HEK293 (cell line): ENCODE data around the gene AP1G2.
"Not testable (repeated sequence)": the region's sequence is repeated elsewhere in the genome, so short reads cannot be mapped to it uniquely, and the experiment has no call there.

ENCODE experiments used
- MZF1 ChIP-seq: fragments of 450-650 bp; formaldehyde crosslinking; IDR thresholded peaks from 2 replicates; pipeline ENCODE4 v1.5.1; 2017; ENCODE audit warnings: missing biosample characterization, missing genetic modification characterization, borderline replicate concordance
- YY1 ChIP-seq: fragments of 450-650 bp; formaldehyde crosslinking; IDR thresholded peaks from 2 replicates; pipeline ENCODE4 v1.5.1; 2018; ENCODE audit warnings: missing biosample characterization, missing genetic modification characterization
- ZBTB1 ChIP-seq: fragments of 450-650 bp; formaldehyde crosslinking; IDR thresholded peaks from 2 replicates; pipeline ENCODE4 v1.5.1; 2016; ENCODE audit warnings: missing biosample characterization, missing genetic modification characterization
- ZNF221 ChIP-seq: fragments of 450-650 bp; formaldehyde crosslinking; IDR thresholded peaks from 2 replicates; pipeline ENCODE4 v1.5.1; 2017; ENCODE audit warnings: missing biosample characterization, missing genetic modification characterization, borderline replicate concordance
- ZNF350 ChIP-seq: fragments of 450-650 bp; formaldehyde crosslinking; IDR thresholded peaks from 2 replicates; pipeline ENCODE4 v1.5.0; 2017; ENCODE audit warnings: missing biosample characterization, mild to moderate bottlenecking, missing genetic modification characterization
- ZNF423 ChIP-seq: fragments of 450-650 bp; formaldehyde crosslinking; IDR thresholded peaks from 2 replicates; pipeline ENCODE4 v1.5.1; 2016; ENCODE audit warnings: missing biosample characterization, missing genetic modification characterization
- ZNF48 ChIP-seq: fragments of 450-650 bp; formaldehyde crosslinking; IDR thresholded peaks from 2 replicates; pipeline ENCODE4 v1.5.1; 2016; ENCODE audit warnings: missing biosample characterization, missing genetic modification characterization
- ZNF626 ChIP-seq: fragments of 450-650 bp; sonication (Bioruptor Pico); formaldehyde crosslinking; IDR thresholded peaks from 2 replicates; pipeline ENCODE4 v1.5.1; 2018; ENCODE audit warnings: missing biosample characterization, missing genetic modification characterization, inconsistent platforms
- TF ChIP-seq, protein P1 (sequence below): fragments of 450-650 bp; formaldehyde crosslinking; IDR thresholded peaks from 2 replicates; pipeline ENCODE4 v1.5.0; 2017; ENCODE audit warnings: missing biosample characterization, missing genetic modification characterization, borderline replicate concordance
- TF ChIP-seq, protein P2 (sequence below): fragments of 450-650 bp; formaldehyde crosslinking; IDR thresholded peaks from 2 replicates; pipeline ENCODE4 v1.5.1; 2016; ENCODE audit warnings: missing biosample characterization, missing genetic modification characterization
- TF ChIP-seq, protein P3 (sequence below): fragments of 450-650 bp; formaldehyde crosslinking; IDR thresholded peaks from 2 replicates; pipeline ENCODE4 v1.5.1; 2016; ENCODE audit warnings: missing biosample characterization, missing genetic modification characterization, low read depth
- TF ChIP-seq, protein P4 (sequence below): fragments of 450-650 bp; formaldehyde crosslinking; conservative IDR thresholded peaks from 2 replicates; pipeline ENCODE4 v1.5.1; 2016; ENCODE audit warnings: low read depth, missing biosample characterization, missing genetic modification characterization

DNA sequence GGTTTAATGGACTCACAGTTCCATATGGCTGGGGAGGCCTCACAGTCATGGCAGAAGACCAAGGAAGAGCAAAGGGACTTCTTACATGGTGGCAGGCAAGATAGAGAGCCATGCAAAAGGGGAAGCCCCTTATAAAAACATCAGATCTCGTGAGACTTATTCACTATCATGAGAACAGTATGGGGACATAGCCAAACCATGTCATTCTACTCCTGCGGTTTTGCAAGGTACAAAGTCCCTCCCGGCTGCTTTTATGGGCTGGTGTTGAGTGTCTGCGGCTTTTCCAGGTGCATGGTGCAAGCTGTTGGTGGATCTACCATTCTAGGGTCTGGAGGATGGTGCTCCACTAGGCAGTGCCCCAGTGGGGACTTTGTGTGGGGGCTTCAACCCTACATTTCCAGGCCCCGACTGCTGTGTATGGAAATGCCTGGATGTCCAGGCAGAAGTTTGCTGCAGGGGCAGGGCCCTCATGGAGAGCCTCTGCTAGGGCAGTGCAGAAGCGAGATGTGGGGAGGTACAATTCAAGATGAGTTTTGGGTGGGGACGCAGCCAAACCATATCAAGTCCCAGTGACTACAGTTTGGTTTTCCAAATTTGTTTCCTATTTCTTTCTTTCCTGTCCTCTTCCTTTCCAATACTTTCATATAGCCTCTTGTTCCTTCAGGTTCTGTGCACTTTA, 42.0 kb upstream of the AP1G2 start:
- not testable (repeated sequence) for TF ChIP-seq ZNF48 (tag by site-specific recombination); ZNF626 (tag by site-specific recombination); ZNF221 (tag by site-specific recombination); ZNF350 (tag by site-specific recombination); ZNF423 (tag by site-specific recombination); MZF1; YY1 (tag by site-specific recombination); ZBTB1 (tag by site-specific recombination)
- TF ChIP-seq, protein P1, sequence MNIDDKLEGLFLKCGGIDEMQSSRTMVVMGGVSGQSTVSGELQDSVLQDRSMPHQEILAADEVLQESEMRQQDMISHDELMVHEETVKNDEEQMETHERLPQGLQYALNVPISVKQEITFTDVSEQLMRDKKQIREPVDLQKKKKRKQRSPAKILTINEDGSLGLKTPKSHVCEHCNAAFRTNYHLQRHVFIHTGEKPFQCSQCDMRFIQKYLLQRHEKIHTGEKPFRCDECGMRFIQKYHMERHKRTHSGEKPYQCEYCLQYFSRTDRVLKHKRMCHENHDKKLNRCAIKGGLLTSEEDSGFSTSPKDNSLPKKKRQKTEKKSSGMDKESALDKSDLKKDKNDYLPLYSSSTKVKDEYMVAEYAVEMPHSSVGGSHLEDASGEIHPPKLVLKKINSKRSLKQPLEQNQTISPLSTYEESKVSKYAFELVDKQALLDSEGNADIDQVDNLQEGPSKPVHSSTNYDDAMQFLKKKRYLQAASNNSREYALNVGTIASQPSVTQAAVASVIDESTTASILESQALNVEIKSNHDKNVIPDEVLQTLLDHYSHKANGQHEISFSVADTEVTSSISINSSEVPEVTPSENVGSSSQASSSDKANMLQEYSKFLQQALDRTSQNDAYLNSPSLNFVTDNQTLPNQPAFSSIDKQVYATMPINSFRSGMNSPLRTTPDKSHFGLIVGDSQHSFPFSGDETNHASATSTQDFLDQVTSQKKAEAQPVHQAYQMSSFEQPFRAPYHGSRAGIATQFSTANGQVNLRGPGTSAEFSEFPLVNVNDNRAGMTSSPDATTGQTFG (tag by site-specific recombination) = not testable (repeated sequence)
- TF ChIP-seq, protein P2, sequence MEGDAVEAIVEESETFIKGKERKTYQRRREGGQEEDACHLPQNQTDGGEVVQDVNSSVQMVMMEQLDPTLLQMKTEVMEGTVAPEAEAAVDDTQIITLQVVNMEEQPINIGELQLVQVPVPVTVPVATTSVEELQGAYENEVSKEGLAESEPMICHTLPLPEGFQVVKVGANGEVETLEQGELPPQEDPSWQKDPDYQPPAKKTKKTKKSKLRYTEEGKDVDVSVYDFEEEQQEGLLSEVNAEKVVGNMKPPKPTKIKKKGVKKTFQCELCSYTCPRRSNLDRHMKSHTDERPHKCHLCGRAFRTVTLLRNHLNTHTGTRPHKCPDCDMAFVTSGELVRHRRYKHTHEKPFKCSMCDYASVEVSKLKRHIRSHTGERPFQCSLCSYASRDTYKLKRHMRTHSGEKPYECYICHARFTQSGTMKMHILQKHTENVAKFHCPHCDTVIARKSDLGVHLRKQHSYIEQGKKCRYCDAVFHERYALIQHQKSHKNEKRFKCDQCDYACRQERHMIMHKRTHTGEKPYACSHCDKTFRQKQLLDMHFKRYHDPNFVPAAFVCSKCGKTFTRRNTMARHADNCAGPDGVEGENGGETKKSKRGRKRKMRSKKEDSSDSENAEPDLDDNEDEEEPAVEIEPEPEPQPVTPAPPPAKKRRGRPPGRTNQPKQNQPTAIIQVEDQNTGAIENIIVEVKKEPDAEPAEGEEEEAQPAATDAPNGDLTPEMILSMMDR (tag by site-specific recombination) = not testable (repeated sequence)
- TF ChIP-seq, protein P3, sequence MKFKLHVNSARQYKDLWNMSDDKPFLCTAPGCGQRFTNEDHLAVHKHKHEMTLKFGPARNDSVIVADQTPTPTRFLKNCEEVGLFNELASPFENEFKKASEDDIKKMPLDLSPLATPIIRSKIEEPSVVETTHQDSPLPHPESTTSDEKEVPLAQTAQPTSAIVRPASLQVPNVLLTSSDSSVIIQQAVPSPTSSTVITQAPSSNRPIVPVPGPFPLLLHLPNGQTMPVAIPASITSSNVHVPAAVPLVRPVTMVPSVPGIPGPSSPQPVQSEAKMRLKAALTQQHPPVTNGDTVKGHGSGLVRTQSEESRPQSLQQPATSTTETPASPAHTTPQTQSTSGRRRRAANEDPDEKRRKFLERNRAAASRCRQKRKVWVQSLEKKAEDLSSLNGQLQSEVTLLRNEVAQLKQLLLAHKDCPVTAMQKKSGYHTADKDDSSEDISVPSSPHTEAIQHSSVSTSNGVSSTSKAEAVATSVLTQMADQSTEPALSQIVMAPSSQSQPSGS (tag by site-specific recombination) = not testable (repeated sequence)
- TF ChIP-seq, protein P4, sequence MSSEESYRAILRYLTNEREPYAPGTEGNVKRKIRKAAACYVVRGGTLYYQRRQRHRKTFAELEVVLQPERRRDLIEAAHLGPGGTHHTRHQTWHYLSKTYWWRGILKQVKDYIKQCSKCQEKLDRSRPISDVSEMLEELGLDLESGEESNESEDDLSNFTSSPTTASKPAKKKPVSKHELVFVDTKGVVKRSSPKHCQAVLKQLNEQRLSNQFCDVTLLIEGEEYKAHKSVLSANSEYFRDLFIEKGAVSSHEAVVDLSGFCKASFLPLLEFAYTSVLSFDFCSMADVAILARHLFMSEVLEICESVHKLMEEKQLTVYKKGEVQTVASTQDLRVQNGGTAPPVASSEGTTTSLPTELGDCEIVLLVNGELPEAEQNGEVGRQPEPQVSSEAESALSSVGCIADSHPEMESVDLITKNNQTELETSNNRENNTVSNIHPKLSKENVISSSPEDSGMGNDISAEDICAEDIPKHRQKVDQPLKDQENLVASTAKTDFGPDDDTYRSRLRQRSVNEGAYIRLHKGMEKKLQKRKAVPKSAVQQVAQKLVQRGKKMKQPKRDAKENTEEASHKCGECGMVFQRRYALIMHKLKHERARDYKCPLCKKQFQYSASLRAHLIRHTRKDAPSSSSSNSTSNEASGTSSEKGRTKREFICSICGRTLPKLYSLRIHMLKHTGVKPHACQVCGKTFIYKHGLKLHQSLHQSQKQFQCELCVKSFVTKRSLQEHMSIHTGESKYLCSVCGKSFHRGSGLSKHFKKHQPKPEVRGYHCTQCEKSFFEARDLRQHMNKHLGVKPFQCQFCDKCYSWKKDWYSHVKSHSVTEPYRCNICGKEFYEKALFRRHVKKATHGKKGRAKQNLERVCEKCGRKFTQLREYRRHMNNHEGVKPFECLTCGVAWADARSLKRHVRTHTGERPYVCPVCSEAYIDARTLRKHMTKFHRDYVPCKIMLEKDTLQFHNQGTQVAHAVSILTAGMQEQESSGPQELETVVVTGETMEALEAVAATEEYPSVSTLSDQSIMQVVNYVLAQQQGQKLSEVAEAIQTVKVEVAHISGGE (tag by site-specific recombination) = not testable (repeated sequence)
